Stimulated activated CD4-positive, alpha-beta T cell treated with anti-CD3 and anti-CD28 coated beads, Interleukin-4, amount 100 ng/mL, for 1 hour (primary cell): ENCODE results near the gene ARHGAP19.
A peak's percentile ranks its signal among the peaks of the same experiment; 100 is the strongest.
"Not testable (repeated sequence)": the region's sequence is repeated elsewhere in the genome, so short reads cannot be mapped to it uniquely, and the experiment has no call there.

Experiments used
- DNase-seq: peaks from one replicate; pipeline ENCODE4 v3.0.0-alpha.2; 2020

The ARHGAP19 gene

DNA sequence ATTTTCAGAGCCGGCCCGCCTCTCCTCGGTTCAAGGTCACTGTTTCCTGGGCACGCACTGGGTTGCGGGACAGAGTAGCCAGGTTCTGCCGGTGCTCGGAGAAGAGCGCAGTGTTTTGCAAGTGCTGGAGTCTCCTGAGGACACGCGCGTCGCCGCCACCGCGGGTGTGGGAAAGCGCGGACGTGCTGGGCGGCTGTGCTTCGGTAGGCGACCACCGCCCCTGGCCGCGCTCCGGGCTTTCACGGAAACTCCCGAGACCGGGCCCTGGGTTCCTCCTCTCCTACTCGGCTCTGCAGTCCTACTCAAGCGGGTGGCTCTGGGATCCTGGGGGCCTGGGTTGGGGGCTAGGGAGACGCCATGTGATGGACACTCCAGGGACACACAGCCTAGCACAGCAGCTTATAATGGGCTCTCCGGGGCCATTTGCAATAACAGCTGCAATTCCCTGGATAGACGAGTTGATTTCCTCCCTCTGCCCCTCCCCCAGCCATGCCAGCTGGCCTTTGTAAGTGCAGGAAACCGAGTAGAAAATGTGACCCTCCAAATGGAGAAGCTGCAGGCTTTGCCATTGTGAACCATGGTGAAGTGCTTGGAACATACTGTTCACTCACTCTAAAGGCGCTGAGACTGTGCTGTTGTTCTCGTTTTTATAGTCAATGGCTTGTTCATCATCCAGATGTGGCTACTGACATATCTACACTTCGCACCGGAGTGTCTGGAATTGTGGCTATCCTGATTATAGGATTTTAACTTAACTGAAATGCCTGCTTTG is 28.8 kb upstream of the ARHGAP19 start:
- DNase-seq: peak; percentile 11

- DNase-seq: peak; percentile 26
These were observed 28.1 kb upstream of the ARHGAP19 start for GRCh38 chr10:97320480-97321031.

DNA sequence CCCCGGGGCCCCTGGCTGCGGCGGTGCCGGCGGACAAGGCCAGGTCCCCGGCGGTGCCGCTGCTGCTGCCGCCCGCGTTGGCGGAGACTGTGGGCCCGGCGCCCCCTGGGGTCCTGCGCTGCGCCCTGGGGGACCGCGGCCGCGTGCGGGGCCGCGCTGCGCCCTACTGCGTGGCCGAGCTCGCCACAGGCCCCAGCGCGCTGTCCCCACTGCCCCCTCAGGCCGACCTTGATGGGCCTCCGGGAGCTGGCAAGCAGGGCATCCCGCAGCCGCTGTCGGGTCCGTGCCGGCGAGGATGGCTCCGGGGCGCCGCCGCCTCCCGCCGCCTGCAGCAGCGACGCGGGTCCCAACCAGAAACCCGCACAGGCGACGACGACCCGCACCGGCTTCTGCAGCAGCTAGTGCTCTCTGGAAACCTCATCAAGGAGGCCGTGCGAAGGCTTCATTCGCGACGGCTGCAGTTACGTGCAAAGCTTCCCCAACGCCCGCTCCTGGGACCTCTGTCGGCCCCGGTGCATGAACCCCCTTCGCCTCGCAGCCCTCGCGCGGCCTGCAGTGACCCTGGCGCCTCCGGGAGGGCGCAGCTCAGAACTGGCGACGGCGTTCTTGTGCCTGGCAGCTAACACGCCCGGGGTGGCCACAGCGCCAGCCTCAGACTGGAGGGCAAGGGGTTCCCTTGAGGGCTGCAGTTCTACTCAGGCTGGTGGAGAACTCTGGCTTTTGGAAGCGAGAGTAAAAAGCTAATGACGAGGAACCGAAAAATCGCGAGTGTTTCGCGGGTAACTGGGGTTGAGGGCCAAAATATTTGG is 27.4 kb upstream of the ARHGAP19 start:
- peak; percentile 62 for DNase-seq

GRCh38 chr10:97318772-97319651 is 26.6 kb upstream of the ARHGAP19 start, which contains the start of gene FRAT1:
Gene FRAT1 (plus strand): TSS chr10:97319271. CDS start chr10:97319454, 183 bp downstream.
- DNase-seq: peak; percentile 88

DNA sequence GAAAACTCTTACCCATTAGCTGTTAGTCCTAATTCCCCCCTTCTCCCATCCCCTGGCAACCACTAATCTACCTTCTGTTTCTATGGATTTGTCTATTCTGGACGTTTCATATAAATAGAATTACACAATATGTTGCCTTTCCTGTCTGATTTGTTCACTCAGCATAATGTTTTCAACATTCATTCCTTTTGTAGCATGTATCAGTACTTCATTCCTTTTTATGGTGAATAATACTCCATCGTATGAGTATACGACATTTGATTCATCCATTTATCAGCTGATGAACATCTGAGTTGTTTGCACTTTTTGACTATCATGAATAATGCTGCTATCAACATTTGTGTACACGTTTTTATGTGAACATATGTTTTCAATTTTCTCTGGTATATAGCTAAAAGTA is 22.2 kb upstream of the ARHGAP19 start:
- DNase-seq: no peak

DNA sequence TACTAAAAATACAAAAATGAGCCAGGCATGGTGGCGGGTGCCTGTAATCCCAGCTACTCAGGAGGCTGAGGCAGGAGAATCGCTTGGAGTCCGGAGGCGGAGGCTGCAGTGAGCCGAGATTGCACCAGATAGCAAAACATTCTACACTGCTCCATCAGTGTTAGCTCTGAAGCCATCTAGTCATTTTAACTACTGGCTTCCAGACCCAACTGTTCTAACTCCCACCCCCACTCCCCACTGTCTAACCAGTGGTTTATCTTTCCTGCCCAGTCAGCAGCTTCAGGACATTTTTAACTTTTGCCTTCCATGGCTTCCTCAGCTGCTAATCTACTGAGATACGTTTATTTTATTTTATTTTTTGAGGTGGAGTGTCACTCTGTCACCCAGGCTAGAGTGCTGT is 20.5 kb upstream of the ARHGAP19 start:
- no peak for DNase-seq

- no peak for DNase-seq
These were observed 18.7 kb upstream of the ARHGAP19 start for GRCh38 chr10:97311111-97311626.

GRCh38 chr10:97307866-97308780 is 15.7 kb upstream of the ARHGAP19 start:
- DNase-seq: no peak

- DNase-seq: no peak
These were observed 15.0 kb upstream of the ARHGAP19 start for GRCh38 chr10:97307441-97307840.

GRCh38 chr10:97302088-97302791 is 9.8 kb upstream of the ARHGAP19 start:
- DNase-seq: no peak

DNA sequence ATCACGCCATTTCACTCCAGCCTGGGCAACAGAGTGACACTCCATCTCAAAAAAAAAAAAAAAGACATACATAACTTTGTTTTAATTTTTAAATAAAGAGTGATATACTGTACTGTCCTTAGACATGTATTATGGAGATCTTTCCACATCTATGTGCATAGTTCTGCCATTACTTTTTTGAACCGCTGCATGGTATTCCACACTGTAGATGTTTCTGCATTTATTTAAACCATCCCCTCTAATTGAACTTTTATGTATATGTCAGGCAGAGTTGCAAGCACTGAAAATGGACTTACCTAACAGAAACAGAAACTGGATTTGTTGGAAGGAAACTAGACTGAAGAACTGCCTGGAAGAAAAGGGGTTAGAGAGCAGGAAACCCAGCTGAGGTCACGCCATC is 8.5 kb upstream of the ARHGAP19 start:
- DNase-seq: no peak

- no peak for DNase-seq
These were observed 5.8 kb upstream of the ARHGAP19 start for GRCh38 chr10:97298223-97298571.

DNA sequence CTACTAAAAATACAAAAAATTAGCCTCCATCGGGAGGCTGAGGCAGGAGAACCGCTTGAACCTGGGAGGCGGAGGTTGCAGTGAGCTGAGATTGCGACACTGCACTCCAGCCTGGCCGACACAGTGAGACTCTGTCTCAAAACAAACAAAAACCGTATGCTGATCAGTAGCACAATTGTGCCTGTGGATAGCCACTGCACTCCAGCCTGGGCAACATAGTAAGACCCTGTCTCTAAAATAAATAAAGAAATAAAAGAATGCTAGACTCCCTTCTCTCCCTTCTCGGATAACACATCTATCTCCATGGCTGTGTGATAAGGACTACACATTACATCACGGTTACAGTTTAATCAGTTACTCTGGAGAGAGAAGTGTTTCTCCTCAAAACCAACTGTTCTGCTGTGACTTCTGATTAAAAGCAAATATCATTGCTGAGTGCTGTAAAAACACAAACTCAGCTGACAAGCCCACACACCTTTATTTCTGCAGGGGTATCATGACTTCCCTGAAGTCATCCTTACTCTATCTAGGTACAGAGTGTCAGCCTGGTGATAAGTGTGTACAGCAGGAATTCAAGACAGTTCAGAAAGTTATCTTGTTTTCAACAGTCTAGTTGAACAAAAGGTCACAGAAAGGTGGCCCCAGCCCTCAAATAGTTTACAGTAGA is 5.3 kb upstream of the ARHGAP19 start:
- no peak for DNase-seq

- DNase-seq: no peak
These were observed 393 bp upstream of the ARHGAP19 start for GRCh38 chr10:97292862-97293198.

DNA sequence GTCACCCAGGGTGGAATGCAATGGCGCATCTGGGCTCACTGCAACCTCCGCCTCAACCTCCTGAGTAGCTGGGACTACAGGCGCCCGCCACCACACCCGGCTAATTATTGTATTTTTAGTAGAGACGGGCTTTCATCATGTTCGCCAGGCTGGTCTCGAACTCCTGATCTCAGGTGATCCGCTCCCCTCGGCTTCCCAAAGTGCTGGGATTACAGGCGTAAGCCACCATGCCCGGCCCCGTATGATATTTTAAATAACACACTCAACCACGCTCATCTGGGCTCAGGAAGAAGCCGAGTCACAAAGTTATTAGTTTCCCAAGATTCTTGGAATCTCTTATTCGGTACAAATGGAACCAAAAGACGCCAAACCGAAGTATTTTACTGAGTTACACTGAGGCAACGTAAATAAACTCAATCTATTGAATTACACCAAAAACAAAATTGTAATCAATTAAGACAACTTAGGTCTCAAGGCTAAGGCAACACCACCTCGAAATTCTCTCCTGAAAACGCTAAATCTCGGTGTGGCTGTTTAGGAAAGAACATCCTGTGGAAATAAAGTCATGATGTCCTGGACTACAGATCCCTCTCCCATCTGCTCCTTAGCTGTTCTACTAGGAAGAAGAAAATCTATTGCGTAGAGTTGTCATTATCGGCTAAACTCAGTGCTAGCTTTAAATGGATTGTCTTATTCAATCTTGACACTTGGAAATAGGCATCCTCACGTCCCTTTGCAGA is 910 bp downstream of the ARHGAP19 start:
- DNase-seq: no peak

DNA sequence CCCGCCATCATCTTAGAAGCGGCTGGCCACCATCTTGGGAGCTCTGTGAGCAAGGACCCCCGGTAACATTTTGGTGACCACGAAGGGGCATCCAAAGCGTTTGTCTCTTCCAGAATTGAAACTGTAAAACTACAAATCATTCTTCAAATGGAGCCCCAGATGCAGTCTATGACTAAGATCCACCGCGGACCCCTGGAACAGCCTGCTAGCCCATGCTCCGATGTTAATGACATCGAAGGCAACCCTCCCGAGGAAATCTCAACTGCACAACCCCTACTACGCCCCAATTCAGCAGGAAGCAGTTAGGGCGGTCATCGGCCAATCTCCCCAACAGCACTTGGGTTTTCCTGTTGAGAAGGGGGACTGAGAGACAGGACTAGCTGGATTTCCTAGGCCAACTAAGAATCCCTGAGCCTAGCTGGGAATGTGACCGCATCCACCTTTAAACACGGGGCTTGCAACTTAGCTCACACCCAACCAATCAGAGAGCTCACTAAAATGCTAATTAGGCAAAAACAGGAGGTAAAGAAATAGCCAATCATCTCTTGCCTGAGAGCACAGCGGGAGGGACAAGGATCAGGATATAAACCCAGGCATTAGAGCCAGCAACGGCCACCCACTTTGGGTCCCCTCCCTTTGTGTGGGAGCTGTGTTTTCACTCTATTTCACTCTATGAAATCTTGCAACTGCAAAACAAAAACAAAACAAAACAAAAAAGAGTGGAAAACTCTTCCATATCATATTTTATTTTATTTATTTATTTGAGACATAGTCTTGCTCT is 1.7 kb downstream of the ARHGAP19 start:
- DNase-seq: not testable (repeated sequence)

DNA sequence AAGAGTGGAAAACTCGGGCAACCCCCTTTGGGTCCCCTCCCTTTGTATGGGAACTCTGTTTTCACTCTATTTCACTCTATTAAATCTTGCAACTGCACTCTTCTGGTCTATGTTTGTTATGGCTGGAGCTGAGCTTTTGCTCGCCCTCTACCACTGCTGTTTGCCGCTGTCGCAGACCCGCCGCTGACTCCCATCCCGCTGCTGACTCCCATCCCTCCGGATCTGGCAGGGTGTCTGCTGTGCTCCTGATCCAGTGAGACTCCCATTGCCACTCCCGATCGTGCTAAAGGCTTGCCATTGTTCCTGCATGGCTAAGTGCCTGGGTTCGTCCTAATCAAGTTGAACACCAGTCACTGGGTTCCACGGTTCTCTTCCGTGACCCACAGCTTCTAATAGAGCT is 2.4 kb downstream of the ARHGAP19 start:
- DNase-seq: not testable (repeated sequence)

- DNase-seq: no peak
These were observed 11.7 kb downstream of the ARHGAP19 start for GRCh38 chr10:97280783-97281182.
